Endothelial cell of umbilical vein (primary cell): ENCODE measurements around the gene NLGN2.

Source experiments
- CTCF ChIP-seq, 2 donors: IDR thresholded peaks; 1 replicate in 1 of 2; 2 replicates in 1 of 2; pipeline ENCODE4 v1.5.1; 2011; ENCODE audit warnings: low read length in 2 of 2, mild to moderate bottlenecking in 2 of 2, moderate library complexity in 2 of 2, control low read depth in 1 of 2, inconsistent platforms in 1 of 2, low read depth in 1 of 2; ENCODE audit not compliant: insufficient read depth in 1 of 2; ENCODE audit errors: extremely low read depth in 1 of 2
- JUN ChIP-seq: IDR thresholded peaks from 2 replicates; pipeline ENCODE4 v1.6.1; 2011; ENCODE audit warnings: borderline replicate concordance, low read depth; ENCODE audit not compliant: insufficient read length, insufficient read depth
- POLR2A ChIP-seq: IDR thresholded peaks from 2 replicates; pipeline ENCODE4 v1.6.1; 2012; ENCODE audit warnings: low read depth, mild to moderate bottlenecking, control low read depth, low read length
- POLR2AphosphoS5 ChIP-seq: IDR thresholded peaks from 2 replicates; pipeline ENCODE4 v1.6.1; 2012; ENCODE audit warnings: low read depth, mild to moderate bottlenecking, control low read depth, low read length, moderate library complexity; ENCODE audit not compliant: insufficient read depth

- no peak for TF ChIP-seq CTCF (IDR thresholded peaks at IDR 0.05; ENCODE audit: extremely low read depth in 1 of 2, insufficient read depth in 1 of 2, low read depth in 1 of 2, low read length in 2 of 2)
- no peak for TF ChIP-seq JUN
- no peak for TF ChIP-seq POLR2A
- TF ChIP-seq POLR2AphosphoS5: no peak
These were observed 28.5 kb upstream of the NLGN2 start for GRCh38 chr17:7379134-7379533.
